Left ventricle myocardium inferior (tissue), 1 donor: Measurements from ENCODE around the gene SAMHD1. TPM values are rescaled to one million over a fixed set of nuclear protein-coding genes. Genes with fewer than 3 reads are reported as not detected.

ENCODE experiments used
- DNase-seq: peaks from one replicate; pipeline ENCODE4 v3.0.0-alpha.2; 2020
- H3K27ac ChIP-seq: fragments of 200-600 bp; replicated peaks from 2 replicates; pipeline ENCODE4 v1.8.0; 2021
- H3K27me3 ChIP-seq: fragments of 200-600 bp; 2 replicates; pipeline ENCODE4 v1.8.0; 2021; ENCODE audit warnings: low read depth
- H3K36me3 ChIP-seq: fragments of 200-600 bp; 2 replicates; pipeline ENCODE4 v1.8.0; 2021
- H3K4me1 ChIP-seq: fragments of 200-600 bp; 2 replicates; pipeline ENCODE4 v1.8.0; 2021
- H3K4me3 ChIP-seq: fragments of 200-600 bp; 2 replicates; pipeline ENCODE4 v1.8.0; 2021; ENCODE audit warnings: mild to moderate bottlenecking, moderate library complexity
- H3K9me3 ChIP-seq: fragments of 200-600 bp; replicated peaks from 2 replicates; pipeline ENCODE4 v1.8.0; 2021
- CTCF ChIP-seq: fragments of 200-600 bp; IDR thresholded peaks from 2 replicates; pipeline ENCODE4 v1.8.0; 2021; ENCODE audit warnings: antibody characterized with exemption, mild to moderate bottlenecking, borderline replicate concordance
- intact Hi-C: fragments of 100-400 bp; cut with micrococcal nuclease; formaldehyde crosslinking; loops from one replicate; pipeline ENCODE4 v1.11.0; 2022
- total RNA-seq: library from RNA; stranded (reverse); fragmentation: NEBNext Ultra II Directional; extraction: Animal tissue kit (Norgen Biotek cat#: 25700); gene quantifications from one replicate; pipeline ENCODE4 v1.2.1, GENCODE V29; 2021
- donor health status: DM: no; HTN: yes; CAD: no; lungs with severe emphysema.

Gene SAMHD1
- total RNA-seq, 1 donor from 2014 or later: 37.8 TPM

- intact Hi-C loops: no loop called here
- H3K9me3 ChIP-seq: no peaks in the 10 kb centered on the region
- H3K27me3 ChIP-seq: no peaks in the 10 kb centered on the region
- H3K27ac ChIP-seq: peak overlapping the region; percentile 85
- H3K36me3 ChIP-seq: no peaks in the 10 kb centered on the region
- no peak for TF ChIP-seq CTCF
- H3K4me3 ChIP-seq: peak overlapping the region; percentile 16
- peaks cover 99% of the 10 kb centered on the region for H3K4me1 ChIP-seq
- DNase-seq: no peak
Observed at GRCh38 chr20:36856691-36857635, 94.5 kb downstream of the SAMHD1 start.

DNA sequence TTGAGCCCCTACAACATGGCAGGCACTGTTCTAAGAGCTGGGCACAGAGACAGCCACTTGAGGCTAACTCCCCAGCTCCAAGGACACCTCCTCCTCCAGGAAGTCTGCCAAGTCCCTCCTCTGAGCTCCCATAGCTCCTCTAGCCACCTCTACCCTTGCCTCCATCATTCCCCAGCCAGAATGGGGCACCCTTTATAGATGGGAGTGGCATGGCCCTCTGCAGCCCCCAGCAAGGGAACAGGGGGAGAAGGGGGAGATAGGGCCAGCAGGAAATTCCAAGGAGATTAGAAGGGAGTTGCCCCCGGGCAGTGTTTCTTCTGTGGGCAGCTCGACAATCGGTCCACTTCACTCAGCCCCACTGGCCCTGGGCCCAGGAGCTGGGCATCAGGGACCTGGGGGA lies 95.3 kb downstream of the SAMHD1 start:
- no peaks in the 10 kb centered on the region for H3K27me3 ChIP-seq
- H3K4me1 ChIP-seq: peaks cover 99% of the 10 kb centered on the region
- intact Hi-C loops: no loop called here
- H3K36me3 ChIP-seq: no peaks in the 10 kb centered on the region
- H3K4me3 ChIP-seq: peak overlapping the region; percentile 16
- TF ChIP-seq CTCF: no peak
- no peaks in the 10 kb centered on the region for H3K9me3 ChIP-seq
- H3K27ac ChIP-seq: peak overlapping the region; percentile 85
- DNase-seq: no peak

GRCh38 chr20:36855241-36855657 lies 96.3 kb downstream of the SAMHD1 start:
- Histone ChIP-seq H3K27me3 (no peaks in the 10 kb centered on the region), H3K27ac (peak overlapping the region; percentile 85), H3K36me3 (no peaks in the 10 kb centered on the region), H3K9me3 (no peaks in the 10 kb centered on the region), H3K4me1 (peaks cover 89% of the 10 kb centered on the region), H3K4me3 (peak overlapping the region; percentile 16)
- intact Hi-C loops: no loop called here
- no peak for DNase-seq
- TF ChIP-seq CTCF: no peak

GRCh38 chr20:36854348-36855240 lies 96.9 kb downstream of the SAMHD1 start:
- peak overlapping the region; percentile 30 for H3K4me3 ChIP-seq
- no peaks in the 10 kb centered on the region for H3K36me3 ChIP-seq
- no peak for TF ChIP-seq CTCF
- no peaks in the 10 kb centered on the region for H3K27me3 ChIP-seq
- H3K4me1 ChIP-seq: peaks cover 89% of the 10 kb centered on the region
- peak; percentile 46 for DNase-seq
- intact Hi-C loops: no loop called here
- H3K9me3 ChIP-seq: no peaks in the 10 kb centered on the region
- H3K27ac ChIP-seq: peak overlapping the region; percentile 85

GRCh38 chr20:36852187-36852586 lies 99.3 kb downstream of the SAMHD1 start:
- peak overlapping the region; percentile 85 for H3K27ac ChIP-seq
- no peak for TF ChIP-seq CTCF
- H3K9me3 ChIP-seq: no peaks in the 10 kb centered on the region
- H3K4me1 ChIP-seq: peaks cover 90% of the 10 kb centered on the region
- no peaks in the 10 kb centered on the region for H3K27me3 ChIP-seq
- peak overlapping the region; percentile 28 for H3K4me3 ChIP-seq
- no peak for DNase-seq
- H3K36me3 ChIP-seq: no peaks in the 10 kb centered on the region
- intact Hi-C loops: no loop called here
